Ishikawa (cell line): Measurements from ENCODE around the gene MOBP.

Experiments used
- CREB1 ChIP-seq: IDR thresholded peaks from 2 replicates; pipeline ENCODE4 v1.6.1; 2012; ENCODE audit warnings: low read depth
- EP300 ChIP-seq: IDR thresholded peaks from 2 replicates; pipeline ENCODE4 v1.6.1; 2012; ENCODE audit warnings: borderline replicate concordance
- REST ChIP-seq: IDR thresholded peaks from 2 replicates; pipeline ENCODE4 v1.6.1; 2012; ENCODE audit warnings: low read depth, mild to moderate bottlenecking
- TAF1 ChIP-seq: IDR thresholded peaks from 2 replicates; pipeline ENCODE4 v1.6.1; 2012; ENCODE audit warnings: low read depth, mild to moderate bottlenecking

GRCh38 chr3:39497753-39498152, 30.3 kb downstream of the MOBP start:
- no peak for TF ChIP-seq CREB1
- TF ChIP-seq EP300, result no peak
- TF ChIP-seq REST, result no peak
- no peak for TF ChIP-seq TAF1
